Endothelial cell of umbilical vein (primary cell): ENCODE results near the gene PFKL.

Experiments used
- EZH2 ChIP-seq: IDR thresholded peaks from 2 replicates; pipeline ENCODE4 v1.6.1; 2012; ENCODE audit warnings: borderline replicate concordance, low read depth, mild to moderate bottlenecking, moderate library complexity, low read length, inconsistent platforms; ENCODE audit not compliant: severe bottlenecking
- FOS ChIP-seq: IDR thresholded peaks from 2 replicates; pipeline ENCODE4 v1.6.1; 2011; ENCODE audit warnings: mild to moderate bottlenecking, low read length, moderate library complexity, borderline replicate concordance; ENCODE audit not compliant: insufficient read depth
- GATA2 ChIP-seq: IDR thresholded peaks from 2 replicates; pipeline ENCODE4 v1.7.0; 2011; ENCODE audit warnings: low read depth, mild to moderate bottlenecking, moderate library complexity, mixed read lengths, low read length; ENCODE audit not compliant: insufficient read length, insufficient read depth
- JUN ChIP-seq: IDR thresholded peaks from 2 replicates; pipeline ENCODE4 v1.6.1; 2011; ENCODE audit warnings: borderline replicate concordance, low read depth; ENCODE audit not compliant: insufficient read length, insufficient read depth
- POLR2A ChIP-seq: IDR thresholded peaks from 2 replicates; pipeline ENCODE4 v1.6.1; 2012; ENCODE audit warnings: low read depth, mild to moderate bottlenecking, control low read depth, low read length
- POLR2AphosphoS5 ChIP-seq: IDR thresholded peaks from 2 replicates; pipeline ENCODE4 v1.6.1; 2012; ENCODE audit warnings: low read depth, mild to moderate bottlenecking, control low read depth, low read length, moderate library complexity; ENCODE audit not compliant: insufficient read depth
- TF ChIP-seq, protein P1 (sequence below), 2 donors: IDR thresholded peaks; 1 replicate in 1 of 2; 2 replicates in 1 of 2; pipeline ENCODE4 v1.5.1; 2011; ENCODE audit warnings: low read length in 2 of 2, mild to moderate bottlenecking in 2 of 2, moderate library complexity in 2 of 2, control low read depth in 1 of 2, inconsistent platforms in 1 of 2, low read depth in 1 of 2; ENCODE audit not compliant: insufficient read depth in 1 of 2; ENCODE audit errors: extremely low read depth in 1 of 2
- TF ChIP-seq, protein P2 (sequence below): IDR thresholded peaks from 2 replicates; pipeline ENCODE4 v1.6.1; 2011; ENCODE audit not compliant: insufficient read depth, insufficient read length

DNA sequence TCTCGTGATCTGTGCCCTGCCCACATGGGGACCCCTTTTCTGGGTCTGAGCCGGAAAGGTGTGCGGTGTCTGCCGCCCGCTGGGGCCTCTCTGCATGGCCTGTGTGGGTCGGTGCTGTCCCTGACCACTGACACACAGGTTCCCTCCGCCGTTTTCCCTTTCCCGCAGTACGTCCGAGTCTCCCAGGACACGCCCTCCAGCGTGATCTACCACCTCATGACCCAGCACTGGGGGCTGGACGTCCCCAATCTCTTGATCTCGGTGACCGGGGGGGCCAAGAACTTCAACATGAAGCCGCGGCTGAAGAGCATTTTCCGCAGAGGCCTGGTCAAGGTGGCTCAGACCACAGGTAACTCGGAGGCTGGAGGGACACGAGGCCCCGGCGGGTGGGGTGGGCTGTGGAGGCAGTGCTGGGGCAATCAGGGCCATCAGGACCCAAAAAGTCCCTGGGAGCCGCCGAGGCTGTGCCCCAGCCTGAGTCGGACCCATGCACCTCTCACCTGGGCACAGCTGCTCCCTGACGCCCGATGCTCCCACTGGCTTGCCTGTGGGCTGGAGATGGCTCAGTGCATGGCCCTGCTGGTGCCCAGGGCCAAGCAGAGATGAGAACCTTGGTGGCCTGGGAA lies 66.8 kb downstream of the PFKL start:
- TF ChIP-seq, protein P1, sequence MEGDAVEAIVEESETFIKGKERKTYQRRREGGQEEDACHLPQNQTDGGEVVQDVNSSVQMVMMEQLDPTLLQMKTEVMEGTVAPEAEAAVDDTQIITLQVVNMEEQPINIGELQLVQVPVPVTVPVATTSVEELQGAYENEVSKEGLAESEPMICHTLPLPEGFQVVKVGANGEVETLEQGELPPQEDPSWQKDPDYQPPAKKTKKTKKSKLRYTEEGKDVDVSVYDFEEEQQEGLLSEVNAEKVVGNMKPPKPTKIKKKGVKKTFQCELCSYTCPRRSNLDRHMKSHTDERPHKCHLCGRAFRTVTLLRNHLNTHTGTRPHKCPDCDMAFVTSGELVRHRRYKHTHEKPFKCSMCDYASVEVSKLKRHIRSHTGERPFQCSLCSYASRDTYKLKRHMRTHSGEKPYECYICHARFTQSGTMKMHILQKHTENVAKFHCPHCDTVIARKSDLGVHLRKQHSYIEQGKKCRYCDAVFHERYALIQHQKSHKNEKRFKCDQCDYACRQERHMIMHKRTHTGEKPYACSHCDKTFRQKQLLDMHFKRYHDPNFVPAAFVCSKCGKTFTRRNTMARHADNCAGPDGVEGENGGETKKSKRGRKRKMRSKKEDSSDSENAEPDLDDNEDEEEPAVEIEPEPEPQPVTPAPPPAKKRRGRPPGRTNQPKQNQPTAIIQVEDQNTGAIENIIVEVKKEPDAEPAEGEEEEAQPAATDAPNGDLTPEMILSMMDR (IDR thresholded peaks at IDR 0.05; ENCODE audit: extremely low read depth in 1 of 2, insufficient read depth in 1 of 2, low read depth in 1 of 2, low read length in 2 of 2): no peak
- TF ChIP-seq POLR2A (no peak), JUN (no peak), EZH2 (no peak), POLR2AphosphoS5 (no peak), GATA2 (no peak), FOS (no peak)
- TF ChIP-seq, protein P2, sequence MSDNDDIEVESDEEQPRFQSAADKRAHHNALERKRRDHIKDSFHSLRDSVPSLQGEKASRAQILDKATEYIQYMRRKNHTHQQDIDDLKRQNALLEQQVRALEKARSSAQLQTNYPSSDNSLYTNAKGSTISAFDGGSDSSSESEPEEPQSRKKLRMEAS: no peak
